PC-9 (cell line): Measurements from ENCODE around the gene R3HDML. TPM values are rescaled to one million over a fixed set of nuclear protein-coding genes. Genes with fewer than 3 reads are reported as not detected.

Experiments
- BruUV-seq: library from RNA; stranded (reverse); fragments of 400-500 nt; replicated peaks from 2 replicates; lab custom pipeline; 2021; lab: Mats Ljungman, UMichigan
- CTCF ChIA-PET: fragments of 300-600 bp; sonication (Branson Sonifier 250); formaldehyde crosslinking; loops from one replicate; lab custom pipeline; 2022; ENCODE audit warnings: antibody characterized with exemption; lab: Charles Lee
- POLR2A ChIA-PET: fragments of 300-600 bp; sonication (Branson Sonifier 250); formaldehyde crosslinking; loops from one replicate; lab custom pipeline; 2022; ENCODE audit warnings: antibody characterized with exemption; ENCODE audit not compliant: unreplicated experiment; lab: Charles Lee
- DNase-seq, 2 experiments: peaks; one replicate each; pipeline versions ENCODE4 v3.0.0 to v3.0.0-alpha.2; 2015 to 2022; ENCODE audit warnings: mixed read lengths in 1 of 2
- H2AFZ ChIP-seq: fragments of 200-600 bp; sonication (generic); 2 replicates; pipeline ENCODE4 v1.8.1; 2017; ENCODE audit warnings: antibody characterized with exemption
- H3F3A ChIP-seq: fragments of 200-600 bp; sonication (generic); 2 replicates; pipeline ENCODE4 v1.8.1; 2017; ENCODE audit warnings: antibody characterized with exemption, mild to moderate bottlenecking, low read depth; ENCODE audit not compliant: insufficient read depth
- H3K27ac ChIP-seq: fragments of 200-600 bp; sonication (generic); 2 replicates; pipeline ENCODE4 v1.6.1; 2016; ENCODE audit warnings: mixed run types
- H3K27me3 ChIP-seq: fragments of 200-600 bp; sonication (generic); 2 replicates; pipeline ENCODE4 v1.6.1; 2016; ENCODE audit warnings: low read depth, mixed run types; ENCODE audit not compliant: insufficient read depth
- H3K36me3 ChIP-seq: fragments of 200-600 bp; sonication (generic); 2 replicates; pipeline ENCODE4 v1.6.1; 2016; ENCODE audit warnings: low read depth, mixed run types
- H3K4me1 ChIP-seq: fragments of 200-600 bp; sonication (generic); replicated peaks from 2 replicates; pipeline ENCODE4 v1.6.1; 2016; ENCODE audit warnings: mixed run types; ENCODE audit not compliant: insufficient read depth
- H3K4me2 ChIP-seq: fragments of 200-600 bp; sonication (generic); 2 replicates; pipeline ENCODE4 v1.6.1; 2017; ENCODE audit warnings: mixed run types
- H3K4me3 ChIP-seq: fragments of 200-600 bp; sonication (generic); 2 replicates; pipeline ENCODE4 v1.6.1; 2016; ENCODE audit warnings: mixed run types
- H3K79me2 ChIP-seq: fragments of 200-600 bp; sonication (generic); 2 replicates; pipeline ENCODE4 v1.6.1; 2017; ENCODE audit warnings: low read depth, mixed run types
- H3K9me2 ChIP-seq: fragments of 200-600 bp; sonication (generic); 2 replicates; pipeline ENCODE4 v1.8.1; 2017; ENCODE audit warnings: mild to moderate bottlenecking; ENCODE audit not compliant: insufficient read depth
- H3K9me3 ChIP-seq: fragments of 200-600 bp; sonication (generic); 2 replicates; pipeline ENCODE4 v1.8.1; 2016; ENCODE audit warnings: low read depth; ENCODE audit not compliant: insufficient read depth
- H4K20me1 ChIP-seq: fragments of 200-600 bp; sonication (generic); 2 replicates; pipeline ENCODE4 v1.8.1; 2017; ENCODE audit not compliant: insufficient read depth
- CTCF ChIP-seq: fragments of 200-600 bp; sonication (generic); conservative IDR thresholded peaks from 2 replicates; pipeline ENCODE4 v1.6.1; 2017; ENCODE audit warnings: mixed run types, antibody characterized with exemption, mild to moderate bottlenecking, moderate library complexity
- EZH2 ChIP-seq: fragments of 200-600 bp; sonication (generic); IDR thresholded peaks from 2 replicates; pipeline ENCODE4 v1.8.0; 2017; ENCODE audit warnings: antibody characterized with exemption, low read depth
- intact Hi-C: fragments of 100-400 bp; cut with micrococcal nuclease; formaldehyde crosslinking; loops from one replicate; pipeline ENCODE4 v1.10.0; 2022; ENCODE audit not compliant: unreplicated experiment
- total RNA-seq: library from RNA; stranded (reverse); gene quantifications from 2 replicates; pipeline ENCODE4 v1.2.3, GENCODE V29; 2021

R3HDML gene
- total RNA-seq, 1 experiment from 2014 or later, result not detected

DNA sequence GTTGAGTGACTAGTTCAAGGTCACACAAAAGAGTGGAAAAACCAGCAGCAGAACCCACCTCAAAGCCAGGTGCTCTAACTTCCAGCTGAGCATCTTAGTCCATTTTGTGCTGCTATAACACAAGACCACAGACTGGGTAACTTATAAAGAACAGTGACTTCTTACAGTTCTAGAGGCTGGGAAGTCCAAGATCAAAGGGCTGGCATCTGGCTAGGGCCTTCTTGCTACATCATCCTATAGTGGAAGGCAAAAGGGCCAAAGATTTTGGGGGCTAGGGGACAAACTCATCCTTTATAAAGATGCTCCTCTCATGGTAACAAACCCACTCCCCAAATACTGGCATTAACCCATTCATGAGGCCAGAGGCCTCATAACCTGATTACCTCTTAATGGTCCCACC is 35.6 kb upstream of the R3HDML start:
- Histone ChIP-seq H2AFZ (no peak overlapping the region), H3F3A (no peaks in the 10 kb centered on the region), H3K9me2 (no peaks in the 10 kb centered on the region), H3K4me3 (no peak overlapping the region), H3K27ac (no peak overlapping the region), H3K4me1 (no peaks in the 10 kb centered on the region), H3K36me3 (no peaks in the 10 kb centered on the region), H3K79me2 (no peaks in the 10 kb centered on the region), H4K20me1 (no peaks in the 10 kb centered on the region), H3K4me2 (no peak overlapping the region), H3K9me3 (no peaks in the 10 kb centered on the region), H3K27me3 (no peaks in the 10 kb centered on the region)
- TF ChIP-seq EZH2 (no peak), CTCF (no peak)
- POLR2A ChIA-PET, result no interaction called here
- no TSS peak for BruUV-seq
- no peak for DNase-seq
- intact Hi-C loops, result no loop called here
- CTCF ChIA-PET, result no interaction called here

DNA sequence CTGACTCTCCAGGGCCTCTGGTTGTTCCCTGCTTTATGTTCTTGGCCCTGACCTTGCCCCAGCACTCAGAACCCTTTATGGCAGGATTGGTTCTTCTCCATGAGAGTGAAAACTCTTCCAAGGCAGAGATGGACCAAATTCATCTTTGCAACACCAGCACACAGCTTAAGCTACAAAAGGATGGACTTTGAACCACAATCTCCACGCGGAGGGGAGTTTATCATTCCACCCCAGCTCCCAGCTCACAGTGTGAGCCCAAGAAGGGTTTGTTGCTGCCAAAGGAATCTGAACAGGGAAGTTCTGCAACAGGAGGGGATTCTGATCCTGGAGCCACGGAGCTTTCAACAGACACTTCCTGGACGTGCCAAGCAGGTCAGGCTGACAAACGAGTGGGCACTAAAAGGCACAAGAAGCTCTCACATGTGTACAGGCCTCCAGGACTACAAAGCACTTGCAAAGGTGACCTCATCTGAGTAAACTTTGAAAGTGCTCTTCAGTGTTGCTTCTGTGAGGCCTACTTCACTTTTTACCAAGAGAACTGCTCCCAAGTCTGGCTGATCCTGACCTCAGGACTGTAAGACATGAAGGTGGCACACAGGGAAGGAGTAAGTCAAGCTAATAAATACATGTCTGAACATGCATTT is 34.7 kb upstream of the R3HDML start:
- Histone ChIP-seq H3K36me3 (no peaks in the 10 kb centered on the region), H3K27ac (no peak overlapping the region), H3K4me2 (no peak overlapping the region), H3K4me3 (no peak overlapping the region), H3K9me2 (no peaks in the 10 kb centered on the region), H3K79me2 (no peaks in the 10 kb centered on the region), H3K9me3 (no peaks in the 10 kb centered on the region), H3K27me3 (no peaks in the 10 kb centered on the region), H4K20me1 (no peaks in the 10 kb centered on the region), H3K4me1 (no peaks in the 10 kb centered on the region), H3F3A (no peaks in the 10 kb centered on the region), H2AFZ (no peak overlapping the region)
- ChIA-PET CTCF (no interaction called here), POLR2A (no interaction called here)
- DNase-seq, result no peak
- intact Hi-C loops, result no loop called here
- BruUV-seq, result no TSS peak
- TF ChIP-seq EZH2, result no peak
- no peak for TF ChIP-seq CTCF

DNA sequence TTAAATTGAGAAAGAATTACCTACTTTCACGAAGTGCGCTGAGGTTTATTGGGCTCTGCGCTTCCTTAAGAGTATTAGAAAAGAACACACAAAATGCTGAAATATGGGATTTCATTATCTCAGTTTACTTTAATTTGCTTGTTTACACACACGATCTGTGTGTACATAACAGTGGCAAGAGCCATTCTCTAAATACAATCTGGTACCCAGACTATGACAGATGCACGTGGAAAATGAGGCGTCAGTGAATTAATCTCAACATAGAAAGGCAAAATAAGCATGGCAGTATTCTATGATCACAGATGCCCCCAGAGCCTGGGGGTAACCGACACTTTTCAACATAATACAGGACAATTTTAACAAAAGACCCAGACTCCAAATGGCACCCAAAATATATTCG is 34.1 kb upstream of the R3HDML start:
- H3F3A ChIP-seq, result no peaks in the 10 kb centered on the region
- POLR2A ChIA-PET, result no interaction called here
- no peak for DNase-seq
- no peaks in the 10 kb centered on the region for H3K4me1 ChIP-seq
- no peak overlapping the region for H3K27ac ChIP-seq
- CTCF ChIA-PET, result no interaction called here
- intact Hi-C loops, result no loop called here
- TF ChIP-seq CTCF (no peak), EZH2 (no peak)
- H2AFZ ChIP-seq, result no peak overlapping the region
- H3K4me3 ChIP-seq, result no peak overlapping the region
- BruUV-seq, result no TSS peak
- H3K79me2 ChIP-seq, result no peaks in the 10 kb centered on the region
- no peak overlapping the region for H3K4me2 ChIP-seq
- no peaks in the 10 kb centered on the region for H3K9me2 ChIP-seq
- H3K36me3 ChIP-seq, result no peaks in the 10 kb centered on the region
- H3K27me3 ChIP-seq, result no peaks in the 10 kb centered on the region
- no peaks in the 10 kb centered on the region for H4K20me1 ChIP-seq
- H3K9me3 ChIP-seq, result no peaks in the 10 kb centered on the region
